K562 (cell line): ENCODE measurements around the gene TMEM63C. TPM values are rescaled to one million over a fixed set of nuclear protein-coding genes. Genes with fewer than 3 reads are reported as not detected.

Experiments
- CBX3 ChIP-seq, 2 experiments: IDR thresholded peaks; 1 replicate in 1 of 2; 2 replicates in 1 of 2; pipeline ENCODE4 v1.6.1; 2012; ENCODE audit warnings: inconsistent platforms in 2 of 2, low read length in 2 of 2, borderline replicate concordance in 1 of 2, control low read depth in 1 of 2
- E2F8 ChIP-seq: fragments of 450-650 bp; IDR thresholded peaks from 2 replicates; pipeline ENCODE4 v1.7.1; 2018; ENCODE audit warnings: mild to moderate bottlenecking, low read depth; ENCODE audit not compliant: partially characterized antibody
- EWSR1 ChIP-seq: fragments of 450-650 bp; IDR thresholded peaks from 2 replicates; pipeline ENCODE4 v1.6.1; 2018; ENCODE audit warnings: borderline replicate concordance, mild to moderate bottlenecking, low read depth, moderate library complexity; ENCODE audit not compliant: partially characterized antibody
- FOXA1 ChIP-seq: fragments of 450-650 bp; IDR thresholded peaks from 2 replicates; pipeline ENCODE4 v1.6.1; 2016; ENCODE audit warnings: mild to moderate bottlenecking, borderline replicate concordance
- FOXJ3 ChIP-seq: sonication (generic); formaldehyde crosslinking; IDR thresholded peaks from 2 replicates; pipeline ENCODE4 v1.4.0; 2020; ENCODE audit warnings: mild to moderate bottlenecking, missing genetic modification reagents
- HNRNPUL1 ChIP-seq: fragments of 200-400 bp; formaldehyde crosslinking; IDR thresholded peaks from 2 replicates; pipeline ENCODE4 v1.6.1; 2017; ENCODE audit warnings: low read length
- ILF3 ChIP-seq: fragments of 450-650 bp; IDR thresholded peaks from 2 replicates; pipeline ENCODE4 v1.6.1; 2018; ENCODE audit warnings: antibody characterized with exemption, mild to moderate bottlenecking, moderate library complexity, borderline replicate concordance
- MYNN ChIP-seq, 2 experiments: sonication (generic); formaldehyde crosslinking in 1 of 2; IDR thresholded peaks; 2 replicates each; pipeline versions ENCODE4 v1.5.0 to v1.6.1; 2016 to 2020; ENCODE audit warnings: antibody characterized with exemption in 1 of 2, missing genetic modification reagents in 1 of 2
- PBX2 ChIP-seq, 2 experiments: IDR thresholded peaks in 1 of 2; conservative IDR thresholded peaks in 1 of 2; 2 replicates each; pipeline ENCODE4 v1.6.1; 2016; ENCODE audit warnings: low read depth in 2 of 2, mild to moderate bottlenecking in 1 of 2, missing compliant biosample characterization in 1 of 2, missing genetic modification characterization in 1 of 2, moderate library complexity in 1 of 2
- PPARD ChIP-seq: fragments of 250-450 bp; sonication (Bioruptor Pico); IDR thresholded peaks from 2 replicates; pipeline ENCODE4 v1.8.0; 2022; ENCODE audit warnings: inconsistent platforms, mild to moderate bottlenecking, moderate library complexity
- RAD51 ChIP-seq: fragments of 450-650 bp; IDR thresholded peaks from 2 replicates; pipeline ENCODE4 v1.7.1; 2016; ENCODE audit warnings: low read depth, mild to moderate bottlenecking, borderline replicate concordance
- RBM39 ChIP-seq: fragments of 200-400 bp; formaldehyde crosslinking; optimal IDR thresholded peaks from 2 replicates; pipeline ENCODE3; 2018; ENCODE audit warnings: low read depth, low read length
- SIN3B ChIP-seq: fragments of 450-650 bp; IDR thresholded peaks from 2 replicates; pipeline ENCODE4 v1.6.1; 2017; ENCODE audit warnings: low read depth, mild to moderate bottlenecking, moderate library complexity
- SMAD3 ChIP-seq: fragments of 450-650 bp; formaldehyde crosslinking; conservative IDR thresholded peaks from 2 replicates; pipeline ENCODE4 v1.4.0; 2020; ENCODE audit warnings: mild to moderate bottlenecking
- SMARCA4 ChIP-seq: fragments of 450-650 bp; IDR thresholded peaks from 2 replicates; pipeline ENCODE4 v1.6.1; 2016
- STAT5A ChIP-seq: IDR thresholded peaks from 2 replicates; pipeline ENCODE4 v1.6.1; 2012; ENCODE audit warnings: low read length, inconsistent platforms, borderline replicate concordance
- VEZF1 ChIP-seq: fragments of 200-800 bp; sonication (Bioruptor generic); IDR thresholded peaks from 2 replicates; pipeline ENCODE4 v1.6.1; 2017; ENCODE audit warnings: missing genetic modification characterization, missing compliant biosample characterization
- ZNF140 ChIP-seq: fragments of 250-450 bp; sonication (Bioruptor Pico); IDR thresholded peaks from 2 replicates; pipeline ENCODE4 v1.8.0; 2021; ENCODE audit warnings: moderate library complexity, mild to moderate bottlenecking, inconsistent platforms
- ZNF282 ChIP-seq: sonication (generic); formaldehyde crosslinking; IDR thresholded peaks from 2 replicates; pipeline ENCODE4 v1.8.1; 2023; ENCODE audit warnings: missing genetic modification reagents
- ZNF324 ChIP-seq: fragments of 250-450 bp; sonication (Bioruptor Pico); IDR thresholded peaks from 2 replicates; pipeline ENCODE4 v1.4.0; 2020; ENCODE audit warnings: mild to moderate bottlenecking
- polyA plus RNA-seq, 8 experiments: library from polyadenylated mRNA; depleted of rRNA in 4 of 8; stranded (reverse) in 5 of 8; unstranded in 3 of 8; fragments of >200 nt; fragmentation: Nextera tagmentation in 2 of 8; fragmentation: Illumina TruSeq in 1 of 8; extraction: Ambion mirVana in 2 of 8; extraction: Trizol in 1 of 8; gene quantifications; 2 replicates each; pipeline versions ENCODE4 v1.2.1 to v1.2.3, GENCODE V29; 2011 to 2014; ENCODE audit warnings: inconsistent platforms in 1 of 8, missing spikeins in 1 of 8
- total RNA-seq, 7 experiments: library from RNA; depleted of rRNA in 6 of 7; stranded (reverse); fragments of >200 nt in 6 of 7; fragmentation: Illumina TruSeq in 2 of 7; extraction: Trizol in 2 of 7; gene quantifications; 2 replicates each; pipeline versions ENCODE4 v1.2.1 to v1.2.3, GENCODE V29; 2011 to 2021; ENCODE audit warnings: low replicate concordance in 1 of 7

The TMEM63C gene
- total and polyA plus RNA-seq, 9 of the 15 experiments (the other 6 are each of a cell fraction or from before 2014, with no cell fraction given): 0.07 TPM; not detected in 8

- TF ChIP-seq PBX2 (CRISPR knock-in tag; IDR thresholded peaks at IDR 0.05; ENCODE audit: low read depth): no peak
- TF ChIP-seq PBX2 (tag; conservative IDR thresholded peaks at IDR 0.05; ENCODE audit: low read depth): no peak
- TF ChIP-seq STAT5A: no peak
- TF ChIP-seq VEZF1 (CRISPR knock-in tag): no peak
- no peak for TF ChIP-seq PPARD (CRISPR knock-in tag)
- TF ChIP-seq ZNF282: no peak
- TF ChIP-seq RBM39: no peak
- TF ChIP-seq MYNN (IDR thresholded peaks at IDR 0.05): no peak
- no peak for TF ChIP-seq MYNN (CRISPR knock-in tag; IDR thresholded peaks at IDR 0.05)
- TF ChIP-seq SMARCA4: peak; percentile 50; the same call in 1 of the 2 replicates
- no peak for TF ChIP-seq HNRNPUL1
- TF ChIP-seq SMAD3 (CRISPR knock-in tag): no peak
- no peak for TF ChIP-seq ZNF140 (CRISPR knock-in tag)
- TF ChIP-seq CBX3 (IDR thresholded peaks at IDR 0.05; ENCODE audit: borderline replicate concordance in 1 of 2, low read length in 2 of 2): no peak
- TF ChIP-seq FOXA1: no peak
- TF ChIP-seq ZNF324 (CRISPR knock-in tag): no peak
- TF ChIP-seq E2F8: no peak
- TF ChIP-seq RAD51: peak; percentile 62
- no peak for TF ChIP-seq FOXJ3 (CRISPR knock-in tag)
- no peak for TF ChIP-seq SIN3B
- TF ChIP-seq EWSR1: no peak
- TF ChIP-seq ILF3: no peak
Observed at GRCh38 chr14:77303417-77304156, 122.0 kb downstream of the TMEM63C start (continued).
